IPS-18a (cell line): ENCODE results near the gene EHD3.

Experiments used
- H3K27ac ChIP-seq: one replicate; pipeline ENCODE4 v1.5.1; 2013; ENCODE audit warnings: low read length
- H3K27me3 ChIP-seq: one replicate; pipeline ENCODE4 v1.6.1; 2013; ENCODE audit warnings: mild to moderate bottlenecking, low read length; ENCODE audit not compliant: control insufficient read depth, insufficient read depth
- H3K36me3 ChIP-seq: one replicate; pipeline ENCODE4 v1.6.1; 2013; ENCODE audit warnings: low read depth, low read length; ENCODE audit not compliant: control insufficient read depth
- H3K4me1 ChIP-seq: one replicate; pipeline ENCODE4 v1.6.1; 2013; ENCODE audit warnings: low read depth, low read length; ENCODE audit not compliant: control insufficient read depth
- H3K4me3 ChIP-seq: one replicate; pipeline ENCODE4 v1.5.1; 2013; ENCODE audit warnings: low read length
- H3K9ac ChIP-seq: one replicate; pipeline ENCODE4 v1.6.1; 2013; ENCODE audit warnings: mild to moderate bottlenecking, low read length, moderate library complexity
- H3K9me3 ChIP-seq: one replicate; pipeline ENCODE4 v1.6.1; 2013; ENCODE audit warnings: low read depth, low read length; ENCODE audit not compliant: control insufficient read depth

Gene EHD3

DNA sequence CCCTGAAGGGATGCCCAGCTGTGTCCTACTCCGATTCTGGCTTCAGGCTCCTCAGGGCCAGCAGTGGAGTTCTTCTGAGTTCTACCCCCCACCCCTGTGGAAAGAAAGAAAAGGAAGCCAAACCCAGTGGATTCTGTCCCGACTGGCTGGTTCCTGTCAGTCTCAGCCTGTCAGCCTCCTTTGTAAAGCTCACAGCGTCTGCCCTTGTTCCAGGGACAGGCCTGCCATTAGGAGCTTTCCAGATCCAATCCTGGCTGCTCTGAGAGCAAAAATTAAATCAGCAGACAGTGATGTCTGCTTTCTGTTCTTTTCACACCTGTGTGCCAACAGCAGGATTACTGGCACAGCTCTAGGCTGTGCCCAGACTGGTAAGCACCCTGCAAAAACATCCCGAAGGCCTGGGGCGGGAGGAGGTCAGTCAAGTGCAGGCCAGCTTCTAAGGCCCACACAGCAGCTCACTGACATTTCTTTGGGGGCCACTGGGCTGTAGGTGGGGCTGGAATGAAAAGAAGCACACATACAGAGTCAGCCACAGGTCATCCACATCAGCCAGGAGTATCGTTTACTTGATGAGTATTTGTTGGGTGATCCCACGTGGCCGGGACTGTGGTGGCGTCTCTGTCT is 69.1 kb downstream of the EHD3 start:
- Histone ChIP-seq H3K36me3 (no peaks in the 10 kb centered on the region), H3K4me3 (no peak overlapping the region), H3K27ac (no peak overlapping the region), H3K9me3 (no peaks in the 10 kb centered on the region), H3K27me3 (no peaks in the 10 kb centered on the region), H3K4me1 (peaks cover 11% of the 10 kb centered on the region), H3K9ac (no peak overlapping the region)

DNA sequence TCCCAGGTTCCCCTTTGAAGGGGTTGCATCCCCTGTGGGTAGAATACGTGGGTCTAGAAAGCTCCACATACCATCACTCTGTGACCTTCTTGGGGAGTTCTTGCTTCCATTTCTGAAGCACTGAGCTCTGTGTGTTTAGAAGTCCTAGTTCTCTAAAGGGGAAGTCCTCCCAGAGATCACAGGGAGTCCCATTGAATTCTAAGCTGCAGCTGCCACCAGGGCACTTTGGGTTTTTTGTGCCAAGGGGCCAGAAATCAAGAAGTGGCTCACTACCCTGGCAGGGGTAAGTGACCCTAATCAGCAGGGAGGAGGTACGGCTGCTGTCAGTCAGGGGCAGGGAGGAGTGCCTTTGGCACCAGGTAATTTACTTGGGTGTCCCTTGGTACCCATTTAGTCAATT is 70.9 kb downstream of the EHD3 start:
- H3K27me3 ChIP-seq = no peaks in the 10 kb centered on the region
- no peak overlapping the region for H3K4me3 ChIP-seq
- peaks cover 4% of the 10 kb centered on the region for H3K4me1 ChIP-seq
- no peak overlapping the region for H3K27ac ChIP-seq
- H3K9me3 ChIP-seq = no peaks in the 10 kb centered on the region
- H3K9ac ChIP-seq = no peak overlapping the region
- no peaks in the 10 kb centered on the region for H3K36me3 ChIP-seq

DNA sequence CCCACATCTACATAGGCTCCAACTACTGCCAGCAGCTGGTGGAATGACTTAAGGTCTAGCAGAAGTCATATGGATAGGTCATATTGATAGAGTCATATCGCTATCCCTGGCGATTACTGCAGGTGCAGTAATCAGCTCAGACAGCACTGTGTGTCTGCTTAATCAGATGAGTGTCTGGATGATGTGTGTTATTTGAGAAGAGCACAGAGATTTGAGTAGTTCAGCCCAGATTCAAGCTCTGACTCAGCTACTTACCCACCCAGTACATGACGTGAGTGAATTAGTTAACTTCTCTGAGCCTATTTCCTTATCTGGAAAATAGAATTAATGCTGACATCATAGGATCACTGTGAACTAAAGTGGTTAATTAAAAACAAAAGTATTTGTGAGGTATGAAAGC is 78.9 kb downstream of the EHD3 start:
- no peaks in the 10 kb centered on the region for H3K4me1 ChIP-seq
- H3K9ac ChIP-seq = no peak overlapping the region
- no peak overlapping the region for H3K27ac ChIP-seq
- no peaks in the 10 kb centered on the region for H3K9me3 ChIP-seq
- H3K36me3 ChIP-seq = no peaks in the 10 kb centered on the region
- no peaks in the 10 kb centered on the region for H3K27me3 ChIP-seq
- no peak overlapping the region for H3K4me3 ChIP-seq

DNA sequence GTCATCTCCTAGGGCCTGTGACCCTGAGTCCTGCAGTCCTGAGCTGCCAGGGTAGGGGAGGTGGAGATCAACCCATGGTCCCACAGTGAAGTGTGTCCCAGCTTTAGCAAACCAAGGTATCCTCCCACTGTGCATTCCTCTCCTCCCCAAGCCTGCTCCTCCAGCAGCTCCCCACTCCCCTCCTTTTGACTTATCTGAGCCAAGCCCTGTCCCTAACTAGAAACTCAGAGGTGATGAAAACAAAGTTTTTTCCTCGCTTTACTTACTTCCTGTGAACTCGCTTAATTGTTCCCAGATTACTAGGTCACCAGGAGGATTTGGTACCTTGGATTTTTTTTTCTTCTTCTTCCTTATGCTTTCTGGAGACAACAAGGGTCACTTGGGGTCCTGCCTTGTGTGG is 80.8 kb downstream of the EHD3 start:
- Histone ChIP-seq H3K27me3 (no peaks in the 10 kb centered on the region), H3K9me3 (no peaks in the 10 kb centered on the region), H3K27ac (no peak overlapping the region), H3K4me1 (no peaks in the 10 kb centered on the region), H3K9ac (no peak overlapping the region), H3K4me3 (no peak overlapping the region), H3K36me3 (no peaks in the 10 kb centered on the region)

DNA sequence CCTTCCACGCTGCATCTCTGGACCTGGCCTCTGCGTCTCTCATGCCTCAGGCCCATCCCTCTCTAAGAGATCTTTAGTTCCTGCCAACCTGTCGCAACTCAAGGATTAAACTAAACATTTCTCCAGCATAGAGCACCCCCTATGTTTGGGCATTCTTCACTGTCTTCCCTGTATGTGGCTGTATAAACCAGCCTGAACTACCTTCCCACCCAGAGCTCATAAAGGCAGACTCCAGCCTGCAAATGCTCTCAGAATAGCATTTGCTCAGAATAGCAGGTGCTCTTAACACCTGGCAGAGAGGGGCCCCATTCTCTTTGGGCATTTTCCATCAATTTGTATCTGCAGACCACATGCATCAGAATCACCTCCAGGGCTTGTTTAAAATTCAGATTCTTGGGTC is 83.4 kb downstream of the EHD3 start:
- Histone ChIP-seq H3K9ac (no peak overlapping the region), H3K4me3 (no peak overlapping the region), H3K27me3 (no peaks in the 10 kb centered on the region), H3K27ac (no peak overlapping the region), H3K4me1 (no peaks in the 10 kb centered on the region), H3K9me3 (no peaks in the 10 kb centered on the region), H3K36me3 (no peaks in the 10 kb centered on the region)

DNA sequence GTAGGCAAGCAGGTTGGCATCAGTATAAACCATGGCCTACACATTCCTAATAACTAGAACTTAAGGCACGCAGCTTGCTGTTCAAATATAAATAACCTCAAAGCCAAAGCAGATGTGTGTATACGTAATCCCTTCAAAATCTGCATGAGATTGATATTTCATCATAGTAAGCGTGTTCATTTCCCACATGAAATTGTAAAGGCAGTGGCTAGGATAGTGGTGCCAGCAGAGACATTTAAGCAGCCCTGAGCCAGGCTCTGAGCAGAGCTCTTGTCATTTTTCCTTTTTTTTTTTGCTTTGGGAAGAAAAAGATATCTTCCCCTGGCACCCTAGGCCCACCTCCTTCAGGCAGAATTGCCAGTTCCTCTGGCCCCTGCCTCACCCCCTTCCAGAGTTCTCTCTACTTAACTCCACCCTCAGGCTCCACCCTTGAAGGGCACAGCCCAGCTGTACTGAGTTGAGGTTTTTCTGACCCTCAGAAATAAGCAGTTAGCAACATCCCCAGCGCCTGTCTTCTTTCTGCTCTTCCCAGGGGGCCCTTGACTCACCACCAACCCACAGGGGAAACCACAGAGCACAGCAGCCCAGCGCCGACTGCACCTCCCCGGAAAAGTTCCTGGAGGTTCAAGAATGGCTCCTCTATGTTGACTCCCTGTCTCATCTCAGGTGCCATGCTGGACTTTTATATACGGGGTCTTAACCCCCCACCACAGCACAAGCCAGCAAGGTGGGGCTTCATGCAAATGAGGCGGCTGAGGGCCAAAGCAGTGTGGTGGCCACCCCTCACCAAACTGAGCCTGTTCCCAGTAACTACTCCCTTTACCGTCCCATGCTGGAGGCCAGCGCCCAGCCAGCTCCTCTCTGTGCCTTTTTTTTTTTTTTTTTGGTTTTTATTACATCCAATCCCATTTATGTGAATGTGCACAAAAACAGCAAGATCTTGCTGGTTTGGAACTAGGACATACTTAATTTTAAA is 84.7 kb downstream of the EHD3 start:
- Histone ChIP-seq H3K9ac (no peak overlapping the region), H3K9me3 (no peaks in the 10 kb centered on the region), H3K4me3 (no peak overlapping the region), H3K4me1 (no peaks in the 10 kb centered on the region), H3K36me3 (no peaks in the 10 kb centered on the region), H3K27ac (no peak overlapping the region), H3K27me3 (no peaks in the 10 kb centered on the region)
